Measurements from ENCODE around the gene CACNA2D1.

DNA sequence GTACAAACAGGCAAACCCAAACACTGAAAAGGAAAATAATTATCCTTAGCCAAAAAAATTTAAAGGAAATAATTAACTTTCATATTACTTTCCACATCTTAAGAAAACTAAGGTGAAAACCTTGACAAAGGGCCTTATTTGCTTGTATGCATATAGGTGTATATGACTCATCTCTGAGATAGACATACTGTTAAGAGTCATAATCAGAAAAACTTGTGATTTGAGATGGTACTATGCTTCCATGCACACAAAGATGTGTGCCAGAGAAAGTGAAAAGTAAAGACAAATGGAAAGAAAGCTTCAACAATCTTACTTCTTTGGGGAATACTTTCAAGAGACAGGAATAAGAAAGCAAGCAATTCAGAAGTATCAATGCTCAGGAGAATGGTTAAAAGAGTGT, 3.3 kb upstream of the CACNA2D1 start:
- no peak for TF ChIP-seq CTCF (IDR thresholded peaks at IDR 0.05)
- no peak for TF ChIP-seq KDM1A (IDR thresholded peaks at IDR 0.05; ENCODE audit: low read depth)
- no peak for TF ChIP-seq CEBPB (IDR thresholded peaks at IDR 0.05)
- TF ChIP-seq MAFK (IDR thresholded peaks at IDR 0.05; ENCODE audit: partially characterized antibody), result no peak
- TF ChIP-seq, protein P1, sequence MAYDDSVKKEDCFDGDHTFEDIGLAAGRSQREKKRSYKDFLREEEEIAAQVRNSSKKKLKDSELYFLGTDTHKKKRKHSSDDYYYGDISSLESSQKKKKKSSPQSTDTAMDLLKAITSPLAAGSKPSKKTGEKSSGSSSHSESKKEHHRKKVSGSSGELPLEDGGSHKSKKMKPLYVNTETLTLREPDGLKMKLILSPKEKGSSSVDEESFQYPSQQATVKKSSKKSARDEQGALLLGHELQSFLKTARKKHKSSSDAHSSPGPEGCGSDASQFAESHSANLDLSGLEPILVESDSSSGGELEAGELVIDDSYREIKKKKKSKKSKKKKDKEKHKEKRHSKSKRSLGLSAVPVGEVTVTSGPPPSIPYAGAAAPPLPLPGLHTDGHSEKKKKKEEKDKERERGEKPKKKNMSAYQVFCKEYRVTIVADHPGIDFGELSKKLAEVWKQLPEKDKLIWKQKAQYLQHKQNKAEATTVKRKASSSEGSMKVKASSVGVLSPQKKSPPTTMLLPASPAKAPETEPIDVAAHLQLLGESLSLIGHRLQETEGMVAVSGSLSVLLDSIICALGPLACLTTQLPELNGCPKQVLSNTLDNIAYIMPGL (CRISPR knock-in tag; IDR thresholded peaks at IDR 0.05; ENCODE audit: borderline replicate concordance), result no peak
- TF ChIP-seq SMC3 (IDR thresholded peaks at IDR 0.05), result no peak
- TF ChIP-seq MAX (IDR thresholded peaks at IDR 0.05), result no peak
- no peak for TF ChIP-seq RFX5 (IDR thresholded peaks at IDR 0.05)
- no peak for TF ChIP-seq ESRRA (IDR thresholded peaks at IDR 0.05; ENCODE audit: borderline replicate concordance, low read length)
- TF ChIP-seq FOSL2 (IDR thresholded peaks at IDR 0.05), result no peak
- TF ChIP-seq FOSL2 (CRISPR knock-in tag; IDR thresholded peaks at IDR 0.05), result peak; percentile 56; the same call in 1 of the 2 replicates
- no peak for TF ChIP-seq POLR2A (IDR thresholded peaks at IDR 0.05; ENCODE audit: low read length)
- TF ChIP-seq CBX8 (IDR thresholded peaks at IDR 0.05), result no peak
- TF ChIP-seq NFE2L2 (conservative IDR thresholded peaks at IDR 0.05; ENCODE audit: low read length), result no peak
- TF ChIP-seq CHD2 (IDR thresholded peaks at IDR 0.05; ENCODE audit: low read length, partially characterized antibody), result no peak
